SK-N-SH treated with all-trans-retinoic acid at 6 μM for 48 hours (cell line): ENCODE measurements around the gene KCTD3.

ENCODE experiments used
- ATAC-seq: fragments of 200-7000 bp; cut with Tn5 transposase; 3 replicates; pipeline ENCODE4 v1.9.1; 2020; ENCODE audit warnings: mild to moderate bottlenecking, moderate library complexity
- ARNTL ChIP-seq: fragments of 450-650 bp; formaldehyde crosslinking; IDR thresholded peaks from 2 replicates; pipeline ENCODE4 v1.5.0; 2020; ENCODE audit warnings: low read depth, mild to moderate bottlenecking, moderate library complexity, borderline replicate concordance
- CSDC2 ChIP-seq: fragments of 250-450 bp; sonication (Bioruptor Pico); IDR thresholded peaks from 2 replicates; pipeline ENCODE4 v1.5.0; 2020; ENCODE audit warnings: mild to moderate bottlenecking, moderate library complexity
- CSRNP3 ChIP-seq: fragments of 250-450 bp; sonication (Bioruptor Pico); IDR thresholded peaks from 2 replicates; pipeline ENCODE4 v1.5.1; 2021; ENCODE audit warnings: mild to moderate bottlenecking, moderate library complexity
- ESRRG ChIP-seq: fragments of 250-450 bp; sonication (Bioruptor Pico); IDR thresholded peaks from 2 replicates; pipeline ENCODE4 v1.6.1; 2021; ENCODE audit warnings: mild to moderate bottlenecking
- GLIS3 ChIP-seq: fragments of 250-450 bp; sonication (Bioruptor Pico); IDR thresholded peaks from 2 replicates; pipeline ENCODE4 v1.5.0; 2020; ENCODE audit warnings: mild to moderate bottlenecking, moderate library complexity
- ISL1 ChIP-seq: fragments of 250-450 bp; sonication (Bioruptor Pico); IDR thresholded peaks from 2 replicates; pipeline ENCODE4 v2.1.2; 2022; ENCODE audit warnings: mild to moderate bottlenecking, moderate library complexity
- OSR1 ChIP-seq: fragments of 250-450 bp; sonication (Bioruptor Pico); IDR thresholded peaks from 2 replicates; pipeline ENCODE4 v1.8.0; 2022; ENCODE audit warnings: moderate library complexity, mild to moderate bottlenecking, inconsistent platforms
- PPARA ChIP-seq: fragments of 250-450 bp; sonication (Bioruptor Pico); IDR thresholded peaks from 2 replicates; pipeline ENCODE4 v1.5.0; 2020; ENCODE audit warnings: mild to moderate bottlenecking, borderline replicate concordance
- RARB ChIP-seq: fragments of 250-450 bp; sonication (Bioruptor Pico); IDR thresholded peaks from 2 replicates; pipeline ENCODE4 v1.8.0; 2021; ENCODE audit warnings: mild to moderate bottlenecking, moderate library complexity
- SNAI2 ChIP-seq: fragments of 250-450 bp; sonication (Bioruptor Pico); IDR thresholded peaks from 2 replicates; pipeline ENCODE4 v1.5.0; 2020; ENCODE audit warnings: mild to moderate bottlenecking, moderate library complexity
- TCF4 ChIP-seq: fragments of 250-450 bp; sonication (Bioruptor Pico); IDR thresholded peaks from 2 replicates; pipeline ENCODE4 v1.8.0; 2021; ENCODE audit warnings: mild to moderate bottlenecking, moderate library complexity, borderline replicate concordance
- TOX ChIP-seq: fragments of 250-450 bp; sonication (Bioruptor Pico); IDR thresholded peaks from 2 replicates; pipeline ENCODE4 v1.8.0; 2021; ENCODE audit warnings: mild to moderate bottlenecking, moderate library complexity, borderline replicate concordance
- TSHZ2 ChIP-seq: fragments of 250-450 bp; sonication (Bioruptor Pico); IDR thresholded peaks from 2 replicates; pipeline ENCODE4 v1.5.0; 2020; ENCODE audit warnings: mild to moderate bottlenecking, moderate library complexity
- ZC3H10 ChIP-seq: fragments of 250-450 bp; sonication (Bioruptor Pico); IDR thresholded peaks from 2 replicates; pipeline ENCODE4 v1.5.1; 2021; ENCODE audit warnings: mild to moderate bottlenecking, moderate library complexity
- ZFP3 ChIP-seq: fragments of 250-450 bp; sonication (Bioruptor Pico); IDR thresholded peaks from 2 replicates; pipeline ENCODE4 v1.5.0; 2020; ENCODE audit warnings: mild to moderate bottlenecking, moderate library complexity
- ZFP30 ChIP-seq: fragments of 450-650 bp; formaldehyde crosslinking; IDR thresholded peaks from 2 replicates; pipeline ENCODE4 v1.5.0; 2022; ENCODE audit warnings: mild to moderate bottlenecking, moderate library complexity
- ZNF565 ChIP-seq: fragments of 450-650 bp; formaldehyde crosslinking; conservative IDR thresholded peaks from 2 replicates; pipeline ENCODE4 v1.5.0; 2020; ENCODE audit warnings: low read depth, mild to moderate bottlenecking, moderate library complexity
- ZNF70 ChIP-seq: fragments of 450-650 bp; formaldehyde crosslinking; IDR thresholded peaks from 2 replicates; pipeline ENCODE4 v1.5.0; 2020; ENCODE audit warnings: mild to moderate bottlenecking, moderate library complexity
- ZNF8 ChIP-seq: fragments of 450-650 bp; formaldehyde crosslinking; IDR thresholded peaks from 2 replicates; pipeline ENCODE4 v1.5.0; 2020; ENCODE audit warnings: mild to moderate bottlenecking, moderate library complexity
- TF ChIP-seq, protein P1 (sequence below): fragments of 250-450 bp; sonication (Bioruptor Pico); IDR thresholded peaks from 2 replicates; pipeline ENCODE4 v1.5.1; 2020; ENCODE audit warnings: low read depth, mild to moderate bottlenecking, moderate library complexity
- TF ChIP-seq, protein P2 (sequence below): fragments of 250-450 bp; sonication (Bioruptor Pico); IDR thresholded peaks from 2 replicates; pipeline ENCODE4 v1.8.0; 2021; ENCODE audit warnings: low read depth, mild to moderate bottlenecking, moderate library complexity, borderline replicate concordance

Gene KCTD3

GRCh38 chr1:215557992-215558626, 9.0 kb upstream of the KCTD3 start (continued):
- TF ChIP-seq ZNF8 (CRISPR knock-in tag), result no peak
- TF ChIP-seq, all 23 proteins: peak for 0

DNA sequence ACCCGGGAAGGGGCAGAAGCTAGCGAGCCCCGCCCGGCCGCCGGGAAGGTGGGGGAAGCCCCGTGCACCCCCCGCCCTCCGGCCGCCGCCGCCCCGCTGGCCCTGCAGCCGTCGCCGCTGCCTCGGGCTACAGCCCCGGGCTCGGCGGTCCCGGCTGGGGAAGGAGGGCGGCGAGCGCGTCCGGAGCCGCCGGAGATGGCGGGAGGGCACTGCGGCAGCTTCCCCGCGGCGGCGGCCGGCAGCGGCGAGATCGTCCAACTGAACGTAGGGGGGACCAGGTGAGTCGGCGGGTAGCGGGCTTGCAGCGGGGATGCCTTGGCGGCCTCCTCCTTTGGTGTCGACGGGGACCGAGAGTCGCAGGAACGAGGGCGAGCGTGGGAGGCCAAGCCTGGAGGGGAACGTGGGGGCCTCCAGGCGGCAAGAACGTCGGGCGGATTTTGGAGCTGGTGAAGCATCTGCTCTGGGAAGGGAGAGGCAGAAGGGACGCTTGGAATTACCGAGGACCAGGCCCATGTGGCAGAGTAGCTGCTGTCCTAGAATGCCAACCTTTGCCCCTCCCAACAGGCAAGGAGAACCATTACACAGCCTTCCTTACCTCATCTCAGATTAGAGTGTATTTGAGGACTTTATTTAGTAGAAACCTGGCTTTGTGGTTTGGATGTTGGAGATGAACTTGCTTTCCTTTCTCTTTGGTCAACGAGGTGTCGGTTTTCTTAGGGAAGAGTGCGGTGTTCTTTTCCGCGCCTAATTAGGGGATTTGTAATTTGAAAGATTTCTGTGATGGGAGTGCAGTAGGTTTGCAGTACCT, 591 bp downstream of the KCTD3 start:
- peak; percentile 80 for ATAC-seq

GRCh38 chr1:215568299-215568692, 1.2 kb downstream of the KCTD3 start:
- peak; percentile 54 for ATAC-seq
- no peak for TF ChIP-seq ZNF8 (CRISPR knock-in tag)
- TF ChIP-seq ZFP3, result no peak
- no peak for TF ChIP-seq CSRNP3 (CRISPR knock-in tag)
- no peak for TF ChIP-seq GLIS3 (CRISPR knock-in tag)
- TF ChIP-seq TCF4 (CRISPR knock-in tag), result no peak
- TF ChIP-seq RARB (CRISPR knock-in tag), result no peak
- TF ChIP-seq TOX (CRISPR knock-in tag), result no peak
- TF ChIP-seq ESRRG (CRISPR knock-in tag), result no peak

More for the DNA sequence above, 591 bp downstream of the KCTD3 start:
- no peak for TF ChIP-seq ZNF70 (CRISPR knock-in tag)
- no peak for TF ChIP-seq ISL1 (CRISPR knock-in tag)
- no peak for TF ChIP-seq OSR1
- TF ChIP-seq, protein P1, sequence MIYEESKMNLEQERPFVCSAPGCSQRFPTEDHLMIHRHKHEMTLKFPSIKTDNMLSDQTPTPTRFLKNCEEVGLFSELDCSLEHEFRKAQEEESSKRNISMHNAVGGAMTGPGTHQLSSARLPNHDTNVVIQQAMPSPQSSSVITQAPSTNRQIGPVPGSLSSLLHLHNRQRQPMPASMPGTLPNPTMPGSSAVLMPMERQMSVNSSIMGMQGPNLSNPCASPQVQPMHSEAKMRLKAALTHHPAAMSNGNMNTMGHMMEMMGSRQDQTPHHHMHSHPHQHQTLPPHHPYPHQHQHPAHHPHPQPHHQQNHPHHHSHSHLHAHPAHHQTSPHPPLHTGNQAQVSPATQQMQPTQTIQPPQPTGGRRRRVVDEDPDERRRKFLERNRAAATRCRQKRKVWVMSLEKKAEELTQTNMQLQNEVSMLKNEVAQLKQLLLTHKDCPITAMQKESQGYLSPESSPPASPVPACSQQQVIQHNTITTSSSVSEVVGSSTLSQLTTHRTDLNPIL (CRISPR knock-in tag), result no peak
- TF ChIP-seq ESRRG (CRISPR knock-in tag), result no peak
- no peak for TF ChIP-seq PPARA
- no peak for TF ChIP-seq ARNTL (CRISPR knock-in tag)
- TF ChIP-seq TOX (CRISPR knock-in tag), result no peak
- TF ChIP-seq ZFP30, result no peak
- TF ChIP-seq ZNF8 (CRISPR knock-in tag), result no peak

- TF ChIP-seq GLIS3 (CRISPR knock-in tag) (no peak), TSHZ2 (no peak), RARB (CRISPR knock-in tag) (no peak), SNAI2 (CRISPR knock-in tag) (no peak), ESRRG (CRISPR knock-in tag) (no peak), ISL1 (CRISPR knock-in tag) (no peak), ZNF70 (CRISPR knock-in tag) (no peak), CSRNP3 (CRISPR knock-in tag) (no peak), ZFP3 (no peak), ZFP30 (no peak), ZNF565 (CRISPR knock-in tag) (no peak), TCF4 (CRISPR knock-in tag) (no peak), CSDC2 (CRISPR knock-in tag) (no peak), ARNTL (CRISPR knock-in tag) (no peak), OSR1 (no peak), ZNF8 (CRISPR knock-in tag) (no peak), TOX (CRISPR knock-in tag) (no peak), ZC3H10 (CRISPR knock-in tag) (no peak)
- TF ChIP-seq, protein P2, sequence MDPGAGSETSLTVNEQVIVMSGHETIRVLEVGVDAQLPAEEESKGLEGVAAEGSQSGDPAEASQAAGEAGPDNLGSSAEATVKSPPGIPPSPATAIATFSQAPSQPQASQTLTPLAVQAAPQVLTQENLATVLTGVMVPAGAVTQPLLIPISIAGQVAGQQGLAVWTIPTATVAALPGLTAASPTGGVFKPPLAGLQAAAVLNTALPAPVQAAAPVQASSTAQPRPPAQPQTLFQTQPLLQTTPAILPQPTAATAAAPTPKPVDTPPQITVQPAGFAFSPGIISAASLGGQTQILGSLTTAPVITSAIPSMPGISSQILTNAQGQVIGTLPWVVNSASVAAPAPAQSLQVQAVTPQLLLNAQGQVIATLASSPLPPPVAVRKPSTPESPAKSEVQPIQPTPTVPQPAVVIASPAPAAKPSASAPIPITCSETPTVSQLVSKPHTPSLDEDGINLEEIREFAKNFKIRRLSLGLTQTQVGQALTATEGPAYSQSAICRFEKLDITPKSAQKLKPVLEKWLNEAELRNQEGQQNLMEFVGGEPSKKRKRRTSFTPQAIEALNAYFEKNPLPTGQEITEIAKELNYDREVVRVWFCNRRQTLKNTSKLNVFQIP (CRISPR knock-in tag), result no peak
- TF ChIP-seq, protein P1 (CRISPR knock-in tag), result no peak
- ATAC-seq, result no peak
These were observed 3.1 kb downstream of the KCTD3 start for GRCh38 chr1:215569986-215570824.
